Muscle of arm (tissue), 14 donors: ENCODE measurements around the gene KCNT1. TPM values are rescaled to one million over a fixed set of nuclear protein-coding genes. Genes with fewer than 3 reads are reported as not detected.
"Not testable (repeated sequence)": the region's sequence is repeated elsewhere in the genome, so short reads cannot be mapped to it uniquely, and the experiment has no call there.

Source experiments
- DNase-seq: peaks from one replicate; pipeline ENCODE4 v3.0.0-alpha.2; 2013
- long read RNA-seq, 11 donors: transcript quantifications; one replicate each; lab custom pipeline, GENCODE V29; 2026
- polyA plus RNA-seq, 12 donors: library from polyadenylated mRNA; unstranded; fragments of 120-200 nt; gene quantifications; one replicate each; pipeline ENCODE4 v1.2.1, GENCODE V29; 2013; ENCODE audit not compliant: insufficient read length in 12 of 12

Gene KCNT1
- 10 to 100 TPM in 4 of 12 donors, 1 to 10 TPM in 7, not detected in 1; 4.4 to 13.2 (median 8.2) TPM for polyA plus RNA-seq
- long read RNA-seq, donor 1 = 0 reads
- long read RNA-seq, donor 2 = 0 reads
- long read RNA-seq, donor 3 = 0 reads
- long read RNA-seq, donor 4, partial matches to known transcripts = 0 of 1 reads
- long read RNA-seq, donor 4, other reads (novel, unspliced or antisense) = 0 of 1 reads
- long read RNA-seq, donor 5 = 0 reads
- long read RNA-seq, donor 6 = 0 reads
- long read RNA-seq, donor 7 = 0 reads
- long read RNA-seq, donor 8, partial matches to known transcripts = 0 of 1 reads
- long read RNA-seq, donor 8, other reads (novel, unspliced or antisense) = 0 of 1 reads
- long read RNA-seq, donor 9 = 0 reads
- long read RNA-seq, donor 10 = 0 reads
- long read RNA-seq, donor 11, partial matches to known transcripts = 0 of 1 reads
- long read RNA-seq, donor 11, other reads (novel, unspliced or antisense) = 0 of 1 reads

DNA sequence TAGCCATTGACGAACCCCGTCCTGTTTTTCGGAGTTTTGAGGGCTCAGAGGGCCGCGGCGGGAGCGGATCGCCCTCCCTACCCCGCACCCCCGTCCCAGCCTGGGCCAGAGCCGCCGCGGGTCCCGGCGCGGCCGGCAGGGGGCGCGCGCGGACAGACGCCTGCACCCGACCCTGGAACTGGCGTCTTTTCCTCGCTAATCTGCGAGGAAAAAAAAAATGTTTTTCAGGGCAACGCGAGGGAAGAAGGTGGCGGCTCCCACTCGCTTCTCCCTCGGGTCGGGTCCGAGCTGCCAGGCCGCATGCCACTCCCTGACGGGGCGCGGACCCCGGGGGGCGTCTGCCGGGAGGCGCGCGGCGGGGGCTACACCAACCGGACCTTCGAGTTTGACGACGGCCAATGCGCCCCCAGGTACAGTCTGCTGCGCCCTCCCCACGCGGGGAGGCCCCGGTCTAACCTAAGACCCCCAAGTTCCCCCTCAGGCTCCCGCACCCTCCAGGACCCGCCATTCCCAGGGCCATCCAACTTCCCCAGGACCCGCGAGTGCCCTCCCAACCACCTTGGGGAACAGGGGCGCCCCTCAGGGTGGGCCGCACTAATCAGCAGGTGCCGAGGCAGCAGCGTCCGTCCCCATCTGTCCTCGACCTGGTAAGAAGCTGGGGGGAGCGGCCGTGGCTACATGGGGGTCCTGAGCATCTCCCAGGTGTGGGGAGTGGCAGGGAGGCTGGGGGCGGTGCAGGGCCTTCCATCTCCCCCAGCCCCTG, at the start of gene KCNT1:
Gene KCNT1 (plus strand): TSS at position 227 of the 763 bp plus-strand sequence. CDS start 74 bp downstream, at position 301.
- DNase-seq = peak; percentile 35

DNA sequence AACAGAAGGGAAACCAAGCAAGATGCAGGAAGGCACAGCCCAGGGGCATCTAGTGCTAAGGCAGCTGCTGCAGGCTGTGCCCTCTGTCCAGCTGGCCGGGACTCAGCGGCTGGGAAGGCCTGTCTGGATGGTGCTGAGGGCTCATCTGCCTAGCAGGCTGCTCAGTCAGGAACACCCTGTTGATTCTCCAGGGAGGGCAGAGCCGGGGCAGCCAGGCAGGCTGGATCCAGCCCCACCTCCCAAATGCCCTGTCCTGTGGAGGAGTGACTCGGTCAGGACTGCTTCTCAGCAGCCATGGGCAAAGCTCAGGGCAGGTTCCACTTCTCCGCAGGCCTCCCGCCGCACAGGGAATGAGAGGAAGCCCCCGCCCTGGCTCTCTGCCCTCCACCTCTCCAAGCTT, 46.7 kb upstream of the KCNT1 start:
- DNase-seq = no peak

DNA sequence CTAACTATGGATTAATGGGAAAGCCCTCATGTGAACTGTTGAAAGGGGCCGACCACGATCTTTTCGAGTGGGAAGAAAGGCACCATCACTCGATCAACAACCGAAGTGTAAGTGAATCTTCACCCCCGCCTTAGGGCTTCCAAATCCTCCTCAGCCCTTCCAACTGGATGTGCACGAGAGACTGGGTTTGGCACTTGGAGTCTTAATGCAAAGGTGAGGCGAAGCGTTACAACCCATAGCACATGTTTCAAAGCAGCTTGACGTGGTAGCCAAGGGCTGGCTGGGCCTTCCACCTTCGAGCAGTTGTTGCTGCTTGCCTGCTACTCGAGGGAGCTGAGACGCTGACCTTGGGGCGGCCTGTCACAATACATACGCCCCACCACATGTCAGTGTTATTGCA, 44.6 kb upstream of the KCNT1 start:
- DNase-seq = no peak

DNA sequence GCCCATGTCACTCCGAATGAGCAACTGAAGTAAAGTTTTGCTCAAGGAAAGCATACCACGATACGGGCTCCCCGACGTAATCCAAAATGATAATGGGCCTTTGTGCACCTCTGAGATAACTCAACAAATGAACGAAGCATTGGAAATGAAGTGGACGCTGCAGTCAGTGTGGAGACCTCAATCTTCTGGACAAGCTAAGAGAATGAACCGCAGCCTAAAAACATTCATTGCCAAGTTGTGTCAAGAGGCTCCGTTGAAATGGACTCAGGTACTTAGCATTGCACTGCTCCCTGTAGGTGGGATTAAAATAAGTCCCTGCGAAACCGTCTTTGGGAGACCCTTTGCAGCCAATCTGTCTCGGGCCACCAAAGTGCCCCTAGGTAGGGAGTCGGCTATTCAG, 42.7 kb upstream of the KCNT1 start:
- DNase-seq = no peak

DNA sequence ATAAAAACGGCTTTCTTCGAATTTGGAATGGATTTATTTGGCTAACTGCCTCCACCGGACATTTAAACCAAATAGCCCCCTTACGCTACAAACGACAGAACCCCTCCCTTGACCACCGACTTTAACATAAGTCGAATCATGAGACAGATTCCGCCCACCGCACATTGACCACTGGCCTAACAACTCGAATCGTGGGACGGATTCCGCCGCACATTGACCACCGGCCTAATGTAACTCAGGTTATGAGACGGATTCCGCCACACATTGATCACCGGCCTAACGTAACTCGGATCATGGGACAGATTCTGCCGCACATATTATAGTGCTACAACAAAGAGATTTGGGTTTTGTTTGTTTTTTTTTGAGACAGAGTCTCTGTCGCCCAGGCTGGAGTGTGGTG, 41.6 kb upstream of the KCNT1 start:
- no peak for DNase-seq

DNA sequence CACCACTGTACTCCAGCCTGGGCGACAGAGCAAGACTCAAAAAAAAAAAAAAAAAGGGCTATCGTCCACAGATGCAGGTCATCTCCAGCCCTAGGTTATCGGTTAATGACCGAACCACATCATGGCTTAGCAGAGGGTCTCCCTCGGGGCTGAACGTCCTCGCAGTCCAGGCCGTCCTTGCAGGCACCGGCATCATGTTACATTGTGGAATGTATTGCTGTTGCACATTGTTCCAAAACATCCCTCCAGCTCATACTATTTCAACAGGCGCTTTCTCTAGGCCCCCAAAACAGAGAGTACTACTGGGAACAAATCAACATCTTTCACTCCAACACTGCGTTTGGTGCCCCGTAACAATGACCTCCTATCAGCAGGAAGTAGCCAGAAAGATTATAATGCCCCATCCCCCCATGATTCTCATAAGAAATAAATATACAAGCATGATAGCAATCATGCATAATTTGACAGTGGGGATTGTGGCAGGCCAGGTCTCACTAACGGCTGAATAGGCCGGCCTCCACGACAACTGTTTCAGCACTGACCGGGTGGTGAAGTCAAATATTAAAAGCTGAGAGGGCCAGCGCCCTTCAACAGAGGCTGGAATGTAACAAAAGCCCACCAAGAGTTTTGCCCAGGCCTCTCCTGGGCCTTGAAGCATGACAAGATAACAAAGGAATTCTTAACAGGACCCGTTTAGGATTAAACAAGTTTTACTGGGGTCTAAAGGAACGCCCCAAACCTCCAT, 40.0 kb upstream of the KCNT1 start:
- DNase-seq = peak; percentile 26

DNA sequence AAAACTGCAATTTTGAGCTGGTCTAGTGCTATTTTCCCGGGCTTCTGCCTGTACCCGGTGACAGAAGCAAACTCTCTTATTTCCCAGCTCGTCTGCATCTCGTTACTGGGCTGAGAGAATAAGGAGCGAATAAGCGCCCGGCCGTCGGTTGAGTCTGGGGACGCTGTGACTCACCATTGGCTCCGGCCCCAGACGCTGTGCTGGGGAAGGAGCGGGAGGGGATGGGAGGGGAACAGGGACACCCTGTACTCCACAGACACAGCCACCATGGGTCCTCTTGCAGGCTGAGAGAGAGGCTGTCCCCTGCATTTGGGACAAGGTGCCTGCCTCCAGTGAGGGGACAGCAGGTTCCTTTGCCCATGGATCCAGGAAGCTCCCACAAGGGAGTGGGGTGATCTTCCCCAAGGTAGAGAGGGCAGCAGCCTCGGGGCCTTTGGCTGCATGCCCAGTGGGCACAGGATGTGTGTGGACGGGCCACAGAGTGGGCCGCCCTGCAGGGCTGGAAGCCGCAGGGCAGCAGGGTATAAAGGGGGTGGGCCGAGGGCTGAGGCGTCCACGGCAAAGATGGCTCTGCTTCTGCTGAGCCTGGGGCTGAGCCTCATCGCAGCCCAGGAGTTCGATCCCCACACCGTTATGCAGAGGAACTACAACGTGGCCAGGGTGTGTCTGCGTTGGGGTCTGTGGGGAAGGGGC, 39.1 kb upstream of the KCNT1 start, which contains the start of gene LCN9:
Gene LCN9 (plus strand): TSS at position 552 of the 693 bp plus-strand sequence. CDS start 13 bp downstream, at position 565.
- peak; percentile 79 for DNase-seq

DNA sequence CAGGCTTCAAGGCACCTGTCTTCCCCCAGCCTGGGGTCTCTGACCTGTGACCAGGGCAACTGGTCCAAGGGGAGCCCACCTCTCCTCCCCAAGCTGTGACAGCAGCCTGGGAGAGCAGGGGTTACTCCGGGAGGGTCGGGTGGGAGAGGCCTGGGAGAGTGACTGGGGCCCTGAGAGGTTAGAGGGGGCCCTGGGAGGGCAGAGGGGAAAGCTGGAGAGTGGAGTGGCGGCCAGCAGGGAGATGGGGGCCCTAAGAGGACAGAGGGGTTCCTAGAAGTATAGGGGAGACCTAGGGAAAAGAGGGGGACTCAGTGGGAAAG, 38.6 kb upstream of the KCNT1 start:
- no peak for DNase-seq

DNA sequence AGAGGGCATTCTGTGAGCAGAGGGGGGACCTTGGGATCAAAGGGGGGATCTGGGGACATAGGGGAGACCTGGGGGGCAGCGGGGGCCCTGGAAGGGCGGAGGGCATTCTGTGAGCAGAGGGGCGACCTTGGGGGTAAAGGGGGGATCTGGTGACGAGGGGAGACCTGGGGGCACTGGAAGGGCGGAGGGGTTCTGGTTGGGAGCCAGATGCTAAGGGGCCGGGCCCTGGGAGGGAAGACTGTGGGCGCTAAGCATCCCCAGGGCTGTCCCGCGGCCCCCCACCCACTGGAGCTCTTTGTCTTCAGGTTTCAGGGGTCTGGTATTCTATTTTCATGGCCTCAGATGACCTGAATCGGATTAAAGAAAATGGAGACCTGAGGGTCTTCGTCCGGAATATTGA, 38.1 kb upstream of the KCNT1 start:
- DNase-seq = no peak

DNA sequence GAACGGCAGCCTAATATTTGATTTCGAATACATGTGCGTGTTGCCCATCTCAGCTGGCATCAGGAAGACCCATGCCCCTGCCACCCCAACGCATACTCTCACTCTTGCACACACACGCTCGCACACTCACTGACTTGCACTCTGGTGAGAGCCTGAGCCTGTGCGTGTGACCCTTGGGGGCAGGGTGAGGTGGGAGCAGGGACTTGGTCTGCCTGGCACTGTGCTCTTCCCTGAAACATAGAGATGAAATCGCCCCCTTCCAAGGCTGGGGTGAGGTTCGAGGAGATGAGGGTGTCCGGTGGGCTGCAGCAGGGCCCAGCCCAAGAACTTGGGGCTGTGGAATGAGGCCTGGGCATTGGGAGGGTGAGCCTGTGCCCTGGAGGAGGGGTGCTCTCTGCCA, 37.7 kb upstream of the KCNT1 start:
- no peak for DNase-seq

DNA sequence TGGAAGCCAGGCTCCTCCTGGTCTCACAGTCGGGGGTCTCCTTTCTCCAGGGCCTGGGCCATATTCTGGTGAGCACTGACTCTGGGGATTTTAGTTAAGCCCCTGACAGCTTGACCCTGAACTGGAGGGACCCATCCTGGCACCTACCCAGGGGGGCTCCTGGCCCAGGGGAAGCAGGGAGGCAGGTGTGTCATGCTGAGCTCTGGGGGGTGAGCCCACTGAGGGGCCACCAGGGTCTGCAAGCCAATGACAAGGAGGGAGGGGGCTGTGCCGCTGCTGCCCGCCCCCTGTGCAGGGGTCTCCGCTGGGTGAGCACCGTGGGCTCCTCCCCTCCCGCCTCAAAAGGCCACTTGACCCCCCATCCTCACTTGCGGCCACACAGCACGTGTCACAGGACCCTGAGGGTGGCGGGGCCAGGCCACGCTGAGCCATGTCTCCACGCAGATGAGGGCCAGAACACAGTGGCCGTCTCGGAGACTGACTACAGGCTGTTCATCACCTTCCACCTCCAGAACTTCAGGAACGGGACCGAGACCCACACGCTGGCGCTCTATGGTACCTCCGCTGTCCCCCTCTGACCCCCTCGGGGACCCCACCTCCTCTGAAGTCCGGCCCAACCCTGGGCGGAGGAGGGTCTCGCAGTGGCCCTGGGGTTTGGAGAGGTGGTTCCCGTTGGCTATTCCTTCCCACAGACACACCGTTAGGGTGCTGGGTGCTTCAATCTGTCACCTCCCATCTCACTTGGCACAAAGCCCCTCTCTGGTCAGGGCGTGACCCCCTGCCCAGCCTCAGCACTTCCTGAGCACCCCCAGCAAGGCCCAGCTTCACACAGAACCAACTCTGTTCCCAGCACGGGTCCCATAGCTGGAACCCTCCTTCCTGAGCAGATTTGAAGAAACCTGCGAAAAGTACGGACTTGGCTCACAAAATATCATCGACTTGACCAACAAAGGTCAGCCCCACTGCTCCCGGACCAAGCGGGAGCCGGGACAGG, 36.9 kb upstream of the KCNT1 start:
- DNase-seq = no peak

DNA sequence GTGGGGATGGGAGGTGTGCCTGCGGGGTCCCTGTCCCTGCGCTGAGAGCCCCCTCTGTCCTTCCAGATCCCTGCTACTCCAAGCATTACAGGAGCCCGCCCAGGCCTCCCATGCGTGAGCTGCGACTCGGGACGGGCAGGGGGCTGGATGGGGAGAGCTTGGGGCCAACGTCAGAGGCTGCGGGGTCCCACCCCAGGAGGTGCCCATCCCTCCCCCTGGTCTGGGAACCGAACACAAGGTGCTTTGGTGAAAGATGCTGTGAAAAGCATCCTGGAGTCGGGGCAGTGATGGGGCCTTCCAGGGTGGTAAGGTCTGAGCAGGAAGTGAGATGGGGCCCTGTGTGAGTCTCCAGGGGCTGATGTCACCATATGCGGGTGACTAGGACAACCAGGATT, 36.2 kb upstream of the KCNT1 start:
- DNase-seq = no peak

DNA sequence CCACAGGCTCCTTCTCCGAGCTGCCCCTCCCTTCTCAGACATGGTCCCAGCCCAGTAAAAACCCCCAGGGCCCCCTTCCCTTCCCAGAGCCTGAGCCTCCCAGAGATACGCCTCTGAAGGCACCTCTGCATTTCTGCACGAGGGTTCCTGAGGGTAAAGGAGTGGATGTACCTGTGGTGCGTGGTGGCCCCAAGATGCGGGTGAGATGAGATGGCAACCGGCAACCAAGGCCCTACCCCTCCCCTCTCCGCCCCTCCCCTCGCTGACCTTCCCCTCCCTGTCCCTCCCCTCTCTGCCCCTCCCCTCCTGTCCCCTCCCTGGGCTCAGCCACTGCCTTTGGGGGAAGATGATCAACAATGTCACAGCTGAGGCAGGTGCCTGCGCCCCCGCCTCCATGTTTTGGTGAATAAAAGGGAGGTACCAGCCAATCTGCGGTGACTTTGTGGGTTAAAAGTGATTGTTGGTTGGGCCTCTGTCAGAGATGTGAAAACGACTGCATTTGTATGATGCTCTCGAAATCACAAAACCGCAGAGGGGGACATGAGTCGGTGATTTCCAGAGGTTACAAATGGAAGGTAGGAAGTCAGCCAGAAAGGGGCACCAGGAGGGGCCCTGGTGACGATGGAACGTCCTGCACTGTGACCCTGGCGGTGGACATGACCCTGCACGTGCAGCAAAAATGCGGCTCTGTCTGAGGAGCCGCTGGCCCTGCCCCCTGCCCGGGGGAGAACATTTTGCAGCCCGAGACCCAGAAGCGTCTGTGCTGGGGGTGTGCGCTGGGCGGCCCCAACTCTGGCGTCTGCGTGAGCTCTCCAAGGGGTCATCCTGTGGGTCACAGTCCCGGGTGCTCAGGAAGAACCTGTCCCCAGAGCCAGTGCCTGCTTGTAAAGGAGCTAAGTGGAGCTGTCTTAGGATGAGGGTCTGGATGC, 35.2 kb upstream of the KCNT1 start:
- DNase-seq = no peak

DNA sequence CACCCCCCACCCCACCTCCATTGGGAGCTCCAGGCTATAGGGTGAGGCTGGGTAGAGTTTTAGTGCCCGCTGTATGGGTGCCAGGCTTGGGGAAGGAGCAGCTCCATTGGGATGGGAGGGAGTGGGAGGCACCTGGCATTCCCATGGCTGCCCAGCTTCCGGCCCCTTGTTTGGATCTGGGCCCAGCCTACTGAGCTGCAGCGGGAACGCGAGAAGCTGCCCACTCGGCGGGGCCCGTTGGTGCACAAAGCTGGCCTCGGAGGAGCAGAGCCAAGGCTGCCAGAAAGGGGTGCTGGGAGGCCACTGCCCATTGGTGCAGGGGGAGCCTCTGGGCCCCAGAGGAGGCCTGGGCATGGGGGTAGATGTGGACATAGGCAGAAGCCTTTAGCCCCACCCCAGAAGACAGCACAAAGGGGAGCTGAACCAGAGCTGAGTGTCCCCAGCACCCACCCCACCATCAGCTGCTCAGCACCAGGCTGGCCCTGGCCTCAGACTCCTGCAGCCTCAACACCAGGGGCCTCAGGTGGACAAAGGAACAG, 34.5 kb upstream of the KCNT1 start:
- no peak for DNase-seq

DNA sequence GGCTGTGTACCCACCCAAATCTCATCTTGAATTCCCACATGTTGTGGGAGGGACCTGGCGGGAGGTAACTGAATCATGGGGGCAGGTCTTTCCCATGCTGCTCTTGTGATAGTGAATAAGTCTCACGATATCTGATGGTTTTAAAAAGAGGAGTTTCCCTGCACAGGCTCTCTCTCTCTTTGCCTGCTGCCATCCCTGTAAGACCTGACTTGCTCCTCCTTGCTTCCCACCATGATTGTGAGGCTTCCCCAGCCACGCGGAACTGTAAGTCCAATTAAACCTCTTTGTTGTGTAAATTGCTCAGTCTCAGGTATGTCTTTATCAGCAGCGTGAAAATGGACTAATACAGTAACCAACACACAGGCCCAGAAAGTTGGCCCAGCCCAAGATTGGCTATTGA, 33.0 kb upstream of the KCNT1 start:
- DNase-seq = not testable (repeated sequence)

DNA sequence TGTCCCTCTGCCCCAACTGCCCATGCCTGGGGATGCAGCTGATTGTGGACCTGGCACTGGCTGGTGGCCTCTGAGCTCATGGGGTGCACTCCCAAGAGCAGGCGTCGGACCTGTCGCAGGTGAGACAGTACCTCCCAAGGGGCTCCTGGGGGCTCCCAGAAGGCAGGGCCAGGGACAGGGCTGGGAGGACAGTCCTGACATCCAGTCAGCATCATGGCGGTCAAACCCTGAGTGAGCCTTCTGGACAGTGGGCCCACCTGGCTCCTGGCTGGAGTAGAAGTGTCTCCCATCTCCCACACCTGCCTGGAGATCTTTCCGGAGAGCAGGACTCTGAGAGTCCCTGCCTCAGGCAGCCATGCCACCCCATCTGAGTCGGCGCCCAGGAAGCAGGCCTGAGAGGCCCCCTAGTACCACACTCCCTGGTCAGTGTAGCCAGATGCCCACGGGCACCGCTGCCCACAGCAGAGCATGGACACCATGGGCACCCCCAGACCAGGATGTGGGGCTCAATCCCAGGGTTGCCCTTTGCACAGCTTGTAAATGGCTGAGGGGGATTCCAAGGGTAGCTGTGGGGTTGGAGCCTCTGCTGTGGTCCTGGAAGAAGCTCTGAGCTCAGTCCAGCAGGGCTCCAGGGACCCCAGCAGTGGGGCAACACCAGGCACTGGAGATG, 32.2 kb upstream of the KCNT1 start:
- DNase-seq = no peak

DNA sequence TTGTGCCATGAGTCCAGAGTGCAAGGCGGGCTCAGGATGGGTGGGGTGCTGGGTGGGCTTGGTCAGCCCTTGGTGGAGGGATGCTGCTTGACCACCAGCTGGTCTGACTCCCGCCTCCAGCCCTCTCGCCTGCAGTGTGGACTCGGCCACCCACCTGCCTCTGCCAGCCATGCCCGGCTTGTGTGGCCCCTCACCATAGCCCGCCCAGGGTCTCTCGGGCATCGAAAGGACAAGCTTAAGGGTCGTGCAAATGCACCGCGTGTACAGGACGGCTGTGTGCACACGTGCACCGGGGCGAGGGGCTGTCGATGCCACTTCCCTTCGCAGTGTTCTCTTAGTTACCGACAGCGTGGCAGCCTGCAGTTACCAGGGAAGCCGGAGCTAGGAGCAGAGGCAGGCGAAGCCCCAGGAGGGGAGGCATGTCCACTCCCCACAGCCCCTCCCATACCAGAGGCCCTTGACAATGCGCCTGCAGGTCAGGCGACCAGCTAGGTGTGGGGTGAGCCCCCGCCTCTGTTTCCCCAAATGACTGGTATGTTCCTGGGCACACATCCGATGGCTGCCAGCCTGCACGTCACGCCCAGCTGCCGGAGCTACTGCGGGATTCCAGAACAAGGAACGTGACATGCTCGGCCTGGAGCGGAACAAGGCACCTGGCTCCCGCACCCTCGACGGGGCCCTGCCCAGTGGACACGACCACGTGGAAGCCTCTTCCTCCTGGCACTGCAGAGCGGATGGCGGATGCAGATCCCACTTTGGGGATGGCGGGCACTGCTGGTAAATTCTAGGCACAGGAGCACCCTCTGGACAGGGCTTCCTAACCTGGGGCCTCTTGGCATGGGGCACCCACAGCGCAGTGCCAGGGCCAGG, 31.0 kb upstream of the KCNT1 start:
- DNase-seq = no peak
